HS-5 (cell line): ENCODE measurements around the gene INCA1.
A peak's percentile ranks its signal among the peaks of the same experiment; 100 is the strongest.

Experiments
- DNase-seq: peaks from one replicate; pipeline ENCODE4 v3.0.0-alpha.2; 2012; ENCODE audit warnings: low read depth

INCA1 gene

DNA sequence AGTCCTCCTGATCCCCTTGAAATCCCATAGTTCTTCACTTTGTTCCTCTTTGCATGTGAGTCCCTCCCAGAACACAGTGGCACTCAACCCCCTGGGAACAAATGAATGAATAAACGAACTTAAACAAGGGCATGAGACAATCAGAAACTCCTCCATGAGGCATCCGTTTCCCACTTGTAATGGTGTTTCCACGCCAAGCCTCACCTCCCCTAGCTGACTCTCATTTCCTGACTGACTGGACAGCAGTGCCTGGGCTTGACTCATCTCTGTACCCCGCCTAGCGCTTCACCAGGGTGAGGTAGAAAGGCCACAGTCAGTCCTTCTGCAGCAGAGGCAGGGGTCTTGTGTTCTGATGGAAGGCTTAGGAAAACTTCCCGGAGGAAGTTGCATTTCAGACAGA is 14.6 kb upstream of the INCA1 start:
- peak; percentile 35 for DNase-seq

- DNase-seq: no peak
These were observed 6.0 kb upstream of the INCA1 start for GRCh38 chr17:5003214-5003867.

GRCh38 chr17:5002121-5002788 is 4.9 kb upstream of the INCA1 start:
- no peak for DNase-seq

DNA sequence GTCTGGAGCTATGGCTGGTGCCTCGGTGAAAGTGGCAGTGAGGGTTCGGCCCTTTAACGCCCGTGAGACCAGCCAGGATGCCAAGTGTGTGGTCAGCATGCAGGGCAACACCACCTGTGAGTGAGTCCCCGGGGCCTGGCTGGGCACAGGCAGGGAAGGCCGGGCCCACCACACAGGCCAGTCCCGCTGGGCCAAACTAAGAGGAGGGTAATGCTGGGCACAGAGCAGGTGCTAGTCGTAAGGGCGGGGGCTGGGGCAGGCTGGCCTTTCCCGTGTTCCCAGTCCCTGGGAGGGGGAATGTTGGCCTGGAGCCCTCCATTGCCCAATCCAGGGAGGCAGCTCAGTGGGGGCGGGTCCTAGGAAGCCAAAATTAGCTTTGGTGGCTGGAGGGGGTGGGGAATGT is 2.9 kb upstream of the INCA1 start:
- no peak for DNase-seq

DNA sequence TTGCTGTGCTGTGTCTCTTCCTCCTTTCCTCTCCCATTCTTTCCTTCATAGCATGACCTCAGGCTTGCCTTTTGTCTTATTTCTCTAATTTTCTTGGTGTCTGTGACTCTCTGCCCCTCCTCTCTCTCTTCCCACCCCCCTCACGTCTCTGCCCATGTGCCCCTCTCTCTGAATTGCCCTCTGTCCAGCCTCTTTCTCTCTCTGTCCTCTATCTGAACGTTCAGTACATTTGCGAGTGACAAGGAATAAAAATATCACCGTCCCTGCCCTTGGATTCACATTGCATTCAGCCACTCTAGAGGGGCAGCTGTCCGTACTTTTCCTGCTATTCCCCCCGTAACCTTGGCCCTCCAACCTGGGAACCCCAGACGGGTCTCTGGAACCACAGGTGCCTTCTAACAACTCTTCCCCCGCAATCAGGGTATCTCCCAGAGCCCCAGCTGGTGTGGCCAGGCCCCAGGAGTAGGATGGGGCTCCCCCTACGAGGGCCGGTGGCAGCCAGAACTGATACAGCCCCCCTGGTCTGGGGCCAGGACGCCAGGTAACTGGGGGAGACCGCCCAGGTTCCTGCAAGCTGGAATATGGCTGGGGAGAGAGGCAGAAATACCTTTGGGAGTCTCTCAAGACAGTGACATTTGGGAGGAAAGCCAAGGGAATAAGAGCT is 2.2 kb upstream of the INCA1 start:
- DNase-seq: no peak

DNA sequence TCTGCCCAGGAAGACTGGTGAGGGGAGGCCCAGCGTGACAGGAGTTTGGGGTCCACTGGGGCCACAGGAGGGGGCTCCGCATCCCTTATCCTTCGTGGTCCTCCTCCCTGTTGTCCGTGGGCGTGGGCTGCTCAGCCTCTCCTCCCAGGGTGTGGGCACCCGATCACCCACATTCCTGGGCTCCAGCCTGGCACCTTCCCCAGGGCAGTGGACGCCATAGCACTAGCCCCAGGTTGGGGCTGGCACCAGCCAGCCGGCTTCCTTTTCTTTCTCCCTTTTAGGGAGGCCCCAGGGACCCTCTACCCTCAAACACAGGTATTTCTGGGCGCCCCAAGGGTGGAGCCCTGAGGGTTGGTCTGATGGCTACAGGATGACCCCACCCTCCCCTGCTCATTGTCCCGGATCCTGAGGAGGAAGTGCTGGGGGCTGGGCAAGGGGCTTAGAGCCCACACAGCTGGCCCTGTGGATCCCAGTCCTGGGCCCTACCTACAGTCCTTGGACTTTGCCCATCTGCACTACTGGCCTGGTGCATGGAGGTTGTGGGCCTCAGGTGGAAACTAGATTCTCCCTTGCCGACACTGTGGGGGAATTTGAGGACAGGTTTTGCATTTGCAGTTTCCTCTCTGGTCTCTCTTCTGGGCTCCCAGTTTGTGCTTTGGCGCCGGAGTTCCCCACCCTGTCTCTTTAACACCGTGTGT is 1.6 kb upstream of the INCA1 start:
- DNase-seq: no peak

GRCh38 chr17:4998027-4998731 is 857 bp upstream of the INCA1 start:
- no peak for DNase-seq

GRCh38 chr17:4994081-4994595 is 3.2 kb downstream of the INCA1 start:
- no peak for DNase-seq

DNA sequence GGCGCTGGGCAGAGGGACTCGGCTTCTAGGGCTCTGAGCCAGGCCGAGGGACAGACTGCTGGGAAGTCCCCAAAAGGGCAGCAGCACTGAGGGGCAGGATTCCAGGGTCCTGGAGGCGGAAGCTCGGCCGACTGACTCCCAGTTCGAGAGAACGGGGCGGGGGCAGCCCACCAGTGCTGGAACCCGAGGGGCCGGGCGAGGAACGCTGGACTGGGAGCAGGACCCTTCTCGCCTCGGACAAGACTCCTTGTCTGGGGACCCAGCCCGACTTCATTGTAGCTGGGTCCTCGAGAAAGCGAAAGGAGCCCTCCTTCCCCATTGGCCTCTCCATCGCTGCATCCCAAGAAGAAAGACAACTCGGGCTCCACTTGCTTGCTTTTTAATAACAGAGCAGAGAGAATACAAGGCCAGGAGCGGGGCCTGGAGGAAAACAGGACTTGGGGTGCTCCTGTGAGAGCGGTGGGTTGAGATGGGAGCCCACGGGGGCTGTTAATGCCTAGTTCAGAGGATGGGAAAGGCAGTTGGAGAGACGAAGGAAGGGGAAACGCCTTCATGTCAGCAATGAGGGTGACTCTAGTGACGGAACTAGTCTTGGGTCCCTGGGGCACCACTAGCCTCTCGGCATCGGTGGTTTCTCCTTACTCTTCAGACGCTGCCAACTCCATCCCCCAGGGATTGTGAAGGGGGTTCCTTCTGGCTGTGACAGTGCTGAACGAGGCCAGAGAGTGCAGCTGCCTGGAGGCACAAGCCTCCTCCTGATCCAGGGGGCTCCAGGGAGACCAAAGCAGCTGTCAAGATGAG is 9.4 kb downstream of the INCA1 start:
- no peak for DNase-seq

- DNase-seq: no peak
These were observed 10.2 kb downstream of the INCA1 start, which contains the start of gene CAMTA2 for GRCh38 chr17:4986951-4987766. Gene CAMTA2 (minus strand): TSS chr17:4987675. CDS start chr17:4986222, 1,453 bp downstream.

DNA sequence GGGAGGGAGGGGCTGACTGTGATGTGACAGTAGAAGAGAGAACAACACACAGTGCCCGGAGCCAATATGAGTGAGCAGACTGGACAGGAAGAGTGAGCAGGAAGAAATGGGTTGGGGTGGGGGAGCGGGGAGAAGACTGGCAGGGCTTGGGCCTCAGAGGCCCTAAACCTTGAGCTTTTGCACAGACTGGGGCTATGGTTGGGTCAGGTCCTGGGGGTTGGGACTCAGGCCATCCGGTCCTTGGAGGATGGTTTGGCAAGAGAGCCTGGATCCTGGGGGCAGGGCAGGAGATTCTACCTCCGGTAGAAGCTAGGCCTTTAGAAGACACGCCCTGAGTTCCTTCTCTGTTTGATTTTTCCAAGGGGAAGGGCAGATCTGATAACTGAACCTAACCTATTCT is 10.9 kb downstream of the INCA1 start:
- no peak for DNase-seq

GRCh38 chr17:4982305-4982704 is 15.0 kb downstream of the INCA1 start:
- DNase-seq: no peak

GRCh38 chr17:4980644-4981216 is 16.6 kb downstream of the INCA1 start:
- DNase-seq: no peak

- no peak for DNase-seq
These were observed 18.6 kb downstream of the INCA1 start for GRCh38 chr17:4978726-4979125.

- DNase-seq: no peak
These were observed 23.1 kb downstream of the INCA1 start for GRCh38 chr17:4974115-4974670.

DNA sequence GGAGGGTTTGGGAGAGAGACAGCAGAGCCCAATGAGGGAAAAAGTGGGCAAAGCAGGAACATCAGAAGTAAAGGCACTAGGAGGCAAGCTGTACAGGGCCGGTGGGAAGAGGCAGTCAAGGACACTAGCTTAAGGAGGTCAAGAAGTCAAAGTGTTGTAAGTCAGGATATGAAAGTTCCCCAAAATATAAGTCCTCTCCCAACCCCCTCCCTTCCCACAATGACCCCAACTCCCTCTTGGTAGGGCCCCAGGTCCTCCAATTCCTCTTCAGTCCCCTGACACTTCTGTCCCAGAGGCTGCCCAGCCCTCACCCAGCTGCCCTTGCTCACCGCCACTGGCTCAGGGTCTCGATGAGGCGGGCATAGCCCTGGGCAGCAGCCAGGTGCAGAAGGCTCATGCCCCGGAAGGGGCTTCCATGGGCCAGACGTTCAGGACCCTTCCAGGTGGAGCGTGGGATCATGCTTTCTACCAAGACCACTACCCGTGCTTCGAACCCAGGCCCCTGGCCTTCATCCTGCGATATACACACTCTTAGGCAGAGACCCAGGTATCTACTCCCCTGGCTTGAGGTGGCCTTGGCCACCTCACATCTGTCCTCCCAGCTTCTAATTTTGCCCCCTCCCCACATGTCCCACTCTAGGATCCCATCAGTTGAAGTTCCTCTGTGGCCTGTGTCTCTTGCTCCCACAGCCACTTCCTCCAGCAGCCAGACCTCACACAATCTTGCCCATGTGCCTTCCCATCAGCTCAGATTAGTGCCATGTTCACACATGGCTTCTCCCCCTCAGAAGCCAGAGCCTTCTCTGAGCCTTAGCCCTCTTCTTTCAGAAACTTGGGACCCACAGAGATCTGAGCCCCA is 23.8 kb downstream of the INCA1 start:
- DNase-seq: no peak

- DNase-seq: no peak
These were observed 24.6 kb downstream of the INCA1 start for GRCh38 chr17:4972752-4973151.

DNA sequence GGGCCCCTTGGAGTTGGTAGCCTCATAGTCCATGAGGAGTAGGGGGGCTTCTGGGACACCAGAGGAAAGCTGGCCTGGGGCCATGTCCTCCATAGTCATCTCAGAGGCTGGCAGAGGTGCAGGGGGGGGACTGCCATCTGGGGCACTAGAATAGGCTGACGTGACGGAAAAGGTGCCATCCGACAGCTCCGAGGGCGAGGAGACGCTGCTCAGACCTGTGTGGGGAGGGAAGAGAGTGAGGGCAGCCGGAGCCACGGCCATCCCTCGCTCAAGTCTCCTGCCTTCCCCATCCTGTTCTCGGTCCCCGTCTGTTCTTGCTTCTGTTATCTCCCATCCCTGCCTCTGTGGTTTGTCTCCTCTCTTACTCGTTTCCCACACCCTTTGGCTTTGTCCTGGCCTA is 25.0 kb downstream of the INCA1 start:
- DNase-seq: no peak
